ENCODE data around the gene ACOXL. TPM values are rescaled to one million over a fixed set of nuclear protein-coding genes. Genes with fewer than 3 reads are reported as not detected.
"Not testable (repeated sequence)": the region's sequence is repeated elsewhere in the genome, so short reads cannot be mapped to it uniquely, and the experiment has no call there.

ACOXL gene
- total RNA-seq, 1 donor from 2014 or later, result 0.20 TPM

GRCh38 chr2:111068435-111069058 lies 336.2 kb downstream of the ACOXL start:
- ChIA-PET POLR2A (interaction anchor here (1.0 kb wide), 1 partner anchor 12 kb away, joined by 3 read pairs; no protein-coding TSS in a partner anchor), CTCF (no interaction called here)
- no peak overlapping the region for H3K4me3 Mint-ChIP-seq
- intact Hi-C loops (cut with micrococcal nuclease), result no loop called here
- H3K27ac Mint-ChIP-seq, result no peak overlapping the region
- TF ChIP-seq, protein P1, sequence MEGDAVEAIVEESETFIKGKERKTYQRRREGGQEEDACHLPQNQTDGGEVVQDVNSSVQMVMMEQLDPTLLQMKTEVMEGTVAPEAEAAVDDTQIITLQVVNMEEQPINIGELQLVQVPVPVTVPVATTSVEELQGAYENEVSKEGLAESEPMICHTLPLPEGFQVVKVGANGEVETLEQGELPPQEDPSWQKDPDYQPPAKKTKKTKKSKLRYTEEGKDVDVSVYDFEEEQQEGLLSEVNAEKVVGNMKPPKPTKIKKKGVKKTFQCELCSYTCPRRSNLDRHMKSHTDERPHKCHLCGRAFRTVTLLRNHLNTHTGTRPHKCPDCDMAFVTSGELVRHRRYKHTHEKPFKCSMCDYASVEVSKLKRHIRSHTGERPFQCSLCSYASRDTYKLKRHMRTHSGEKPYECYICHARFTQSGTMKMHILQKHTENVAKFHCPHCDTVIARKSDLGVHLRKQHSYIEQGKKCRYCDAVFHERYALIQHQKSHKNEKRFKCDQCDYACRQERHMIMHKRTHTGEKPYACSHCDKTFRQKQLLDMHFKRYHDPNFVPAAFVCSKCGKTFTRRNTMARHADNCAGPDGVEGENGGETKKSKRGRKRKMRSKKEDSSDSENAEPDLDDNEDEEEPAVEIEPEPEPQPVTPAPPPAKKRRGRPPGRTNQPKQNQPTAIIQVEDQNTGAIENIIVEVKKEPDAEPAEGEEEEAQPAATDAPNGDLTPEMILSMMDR (IDR thresholded peaks at IDR 0.05), result no peak
- ATAC-seq (ENCODE audit: low read depth) (no peak), DNase-seq (no peak)
- no peaks in the 10 kb centered on the region for H3K36me3 Mint-ChIP-seq (ENCODE audit: low read depth)
- H3K4me1 Mint-ChIP-seq, result peaks cover 22% of the 10 kb centered on the region
- H3K9me3 Mint-ChIP-seq, result no peaks in the 10 kb centered on the region
- H3K27me3 Mint-ChIP-seq, result no peaks in the 10 kb centered on the region

DNA sequence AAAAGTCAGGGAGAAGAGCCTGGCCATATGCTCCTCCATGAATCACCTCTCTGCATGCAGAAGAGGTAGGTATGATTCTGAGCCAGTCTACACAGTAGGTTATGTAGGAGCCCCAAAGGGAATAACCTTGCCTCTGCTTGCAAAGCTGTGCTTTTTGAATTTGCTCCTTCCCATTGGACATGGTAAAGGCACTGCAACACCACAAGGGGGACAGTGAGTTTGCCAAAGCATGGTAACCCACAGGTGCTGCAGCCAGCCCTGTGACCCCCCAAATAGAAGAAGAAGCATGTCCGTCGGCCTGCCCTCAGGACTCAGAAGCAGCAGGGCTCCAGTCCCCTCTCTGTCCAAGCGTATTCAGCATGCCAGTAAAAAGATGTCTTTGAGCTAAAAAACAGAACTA lies 337.3 kb downstream of the ACOXL start:
- intact Hi-C loops (cut with micrococcal nuclease), result no loop called here
- H3K4me1 Mint-ChIP-seq, result peaks cover 22% of the 10 kb centered on the region
- H3K27me3 Mint-ChIP-seq, result no peaks in the 10 kb centered on the region
- H3K36me3 Mint-ChIP-seq (ENCODE audit: low read depth), result no peaks in the 10 kb centered on the region
- peaks cover 9% of the 10 kb centered on the region for H3K9me3 Mint-ChIP-seq
- TF ChIP-seq, protein P1 (IDR thresholded peaks at IDR 0.05), result no peak
- ATAC-seq (ENCODE audit: low read depth), result no peak
- no peak for DNase-seq
- ChIA-PET CTCF (interaction anchor here (1.0 to 1.2 kb wide), 2 partner anchors 12 to 87 kb away, joined by 3 to 5 read pairs; no protein-coding TSS in a partner anchor), POLR2A (no interaction called here)
- no peak overlapping the region for H3K27ac Mint-ChIP-seq
- H3K4me3 Mint-ChIP-seq, result no peak overlapping the region

GRCh38 chr2:111071600-111072171 lies 339.3 kb downstream of the ACOXL start:
- Mint-ChIP-seq H3K36me3 (ENCODE audit: low read depth) (no peaks in the 10 kb centered on the region), H3K4me3 (peak overlapping the region; percentile 7), H3K4me1 (peaks cover 16% of the 10 kb centered on the region), H3K27ac (peak overlapping the region; percentile 63), H3K9me3 (peaks cover 15% of the 10 kb centered on the region), H3K27me3 (no peaks in the 10 kb centered on the region)
- ChIA-PET CTCF (no interaction called here), POLR2A (interaction anchor here (0.8 to 1.8 kb wide), 2 partner anchors 14 to 49 kb away, joined by 7 to 9 read pairs; partner anchors contain the start of gene BCL2L11)
- DNase-seq (no peak), ATAC-seq (ENCODE audit: low read depth) (peak; percentile 85)
- intact Hi-C loops (cut with micrococcal nuclease), result loop anchor here (1.0 kb wide), 1 partner anchor 13 kb away; no protein-coding TSS in a partner anchor
- TF ChIP-seq, protein P1 (IDR thresholded peaks at IDR 0.05), result no peak

DNA sequence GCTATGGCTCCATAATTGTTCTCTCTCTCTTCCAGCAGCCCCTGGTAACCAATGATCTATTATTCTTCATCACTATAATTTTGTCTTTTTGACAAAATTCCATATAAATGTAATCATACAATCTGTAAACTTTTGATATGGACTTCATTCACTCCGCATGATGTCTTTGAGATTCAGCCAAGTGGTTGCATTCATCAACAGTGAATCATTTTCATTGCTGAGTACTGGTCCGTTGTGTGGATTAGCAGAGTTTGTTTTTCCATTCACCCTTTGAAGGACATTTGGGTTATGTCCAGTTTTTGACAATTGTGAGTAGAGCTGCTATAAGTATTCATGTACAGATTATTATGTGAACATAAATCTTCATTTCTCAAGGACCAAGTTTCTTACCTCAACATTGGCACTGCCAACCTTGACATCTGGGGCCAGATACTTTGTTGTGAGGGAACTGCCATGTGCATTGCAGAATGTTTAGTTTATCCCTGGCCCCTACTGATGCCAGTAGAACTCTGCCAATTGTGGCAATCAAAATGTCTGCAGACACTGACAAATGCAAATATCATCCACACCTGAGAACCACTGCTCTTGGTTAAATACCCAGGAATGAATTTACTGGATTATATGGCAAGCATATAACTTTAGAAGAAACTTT lies 340.0 kb downstream of the ACOXL start:
- no peaks in the 10 kb centered on the region for H3K36me3 Mint-ChIP-seq (ENCODE audit: low read depth)
- no peak overlapping the region for H3K27ac Mint-ChIP-seq
- intact Hi-C loops (cut with micrococcal nuclease), result no loop called here
- H3K9me3 Mint-ChIP-seq, result peaks cover 15% of the 10 kb centered on the region
- no peak overlapping the region for H3K4me3 Mint-ChIP-seq
- TF ChIP-seq, protein P1 (IDR thresholded peaks at IDR 0.05), result no peak
- ChIA-PET CTCF (no interaction called here), POLR2A (interaction anchor here (1.8 kb wide), 1 partner anchor 14 kb away, joined by 9 read pairs; no protein-coding TSS in a partner anchor)
- DNase-seq, result no peak
- peaks cover 16% of the 10 kb centered on the region for H3K4me1 Mint-ChIP-seq
- ATAC-seq (ENCODE audit: low read depth), result no peak
- H3K27me3 Mint-ChIP-seq, result no peaks in the 10 kb centered on the region

GRCh38 chr2:111082659-111083058 lies 350.3 kb downstream of the ACOXL start:
- H3K4me3 Mint-ChIP-seq; CTCF ChIA-PET; DNase-seq; H3K36me3 Mint-ChIP-seq (ENCODE audit: low read depth); ATAC-seq (ENCODE audit: low read depth); H3K9me3 Mint-ChIP-seq; H3K4me1 Mint-ChIP-seq; intact Hi-C loops (cut with micrococcal nuclease); H3K27ac Mint-ChIP-seq; POLR2A ChIA-PET: not testable (repeated sequence)
- peaks cover 34% of the 10 kb centered on the region for H3K27me3 Mint-ChIP-seq
